ENCODE results near the gene DHCR7. TPM values are rescaled to one million over a fixed set of nuclear protein-coding genes. Genes with fewer than 3 reads are reported as not detected.

The DHCR7 gene
- total RNA-seq: 10 to 100 TPM; 12.5 to 18.1 (median 15.9) TPM
- total RNA-seq (2013): 8.6 TPM

- DNase-seq (peak; percentile 94 to 96), ATAC-seq (peak; percentile 79 to 87 (median 83))
- Histone ChIP-seq H3K9me3 (ENCODE audit: control insufficient read depth, insufficient read depth, low read length) (no peaks in the 10 kb centered on the region), H3K27ac (ENCODE audit: low read length) (peak within 1 kb of the TSS; percentile 77), H3K4me3 (ENCODE audit: low read length) (peak within 1 kb of the TSS; percentile 94), H3K4me1 (ENCODE audit: control insufficient read depth, insufficient read depth, low read length) (peaks cover 35% of the 10 kb centered on the region), H3K27me3 (ENCODE audit: control insufficient read depth, insufficient read depth, low read length) (no peaks in the 10 kb centered on the region), H3K36me3 (ENCODE audit: control insufficient read depth, insufficient read depth, low read length) (no peaks in the 10 kb centered on the region)
- Mint-ChIP-seq H3K27ac (peak within 1 kb of the TSS; percentile 75 to 90), H3K9me3 (peaks cover 0 to 4% of the 10 kb centered on the region in 2 donors), H3K27me3 (ENCODE audit: low read depth in 2 of 2) (no peaks in the 10 kb centered on the region), H3K36me3 (peaks cover 9% of the 10 kb centered on the region), H3K4me3 (peak within 1 kb of the TSS; percentile 87), H3K4me1 (peaks cover 30 to 50% of the 10 kb centered on the region in 2 donors)
- WGBS (ENCODE audit: insufficient coverage): under 1% methylated on average over 78 of the region's 78 CpGs
- intact Hi-C loops (cut with micrococcal nuclease): loop anchor here (10.0 kb wide), 1 partner anchor 336 kb away; no protein-coding TSS in a partner anchor
- TF ChIP-seq CTCF (IDR thresholded peaks at IDR 0.05): no peak
These were observed at the start of gene DHCR7 for GRCh38 chr11:71448257-71449171. TSS of gene DHCR7 (minus strand) at chr11:71448393. CDS start at chr11:71444952, 3,441 bp downstream.

- H3K36me3 ChIP-seq (ENCODE audit: control insufficient read depth, insufficient read depth, low read length): peaks cover 68% of the 10 kb centered on the region
- WGBS (ENCODE audit: insufficient coverage): 96% methylated on average over 13 of the region's 13 CpGs
- H3K9me3 Mint-ChIP-seq: no peaks in the 10 kb centered on the region
These were observed 48.2 kb upstream of the DHCR7 start for GRCh38 chr11:71496421-71496820.

GRCh38 chr11:71495286-71496230 is 47.4 kb upstream of the DHCR7 start:
- ATAC-seq: no peak
- Histone ChIP-seq H3K9me3 (ENCODE audit: control insufficient read depth, insufficient read depth, low read length) (no peaks in the 10 kb centered on the region), H3K27ac (ENCODE audit: low read length) (no peak overlapping the region), H3K4me1 (ENCODE audit: control insufficient read depth, insufficient read depth, low read length) (no peaks in the 10 kb centered on the region), H3K27me3 (ENCODE audit: control insufficient read depth, insufficient read depth, low read length) (no peaks in the 10 kb centered on the region), H3K4me3 (ENCODE audit: low read length) (no peak overlapping the region), H3K36me3 (ENCODE audit: control insufficient read depth, insufficient read depth, low read length) (peaks cover 67% of the 10 kb centered on the region)
- no peaks in the 10 kb centered on the region for H3K9me3 Mint-ChIP-seq
- peaks cover 14% of the 10 kb centered on the region for H3K36me3 Mint-ChIP-seq
- intact Hi-C loops (cut with micrococcal nuclease): no loop called here
- no peak for DNase-seq
- H3K27me3 Mint-ChIP-seq (ENCODE audit: low read depth in 2 of 2): no peaks in the 10 kb centered on the region
- H3K4me3 Mint-ChIP-seq: no peak overlapping the region
- peak overlapping the region in 1 of 2 donors; percentile 6 for H3K27ac Mint-ChIP-seq
- H3K4me1 Mint-ChIP-seq: no peaks in the 10 kb centered on the region
- WGBS (ENCODE audit: insufficient coverage): 88% methylated on average over 20 of the region's 20 CpGs
- TF ChIP-seq CTCF (IDR thresholded peaks at IDR 0.05): no peak

More at GRCh38 chr11:71496421-71496820, 48.2 kb upstream of the DHCR7 start:
- Histone ChIP-seq H3K9me3 (ENCODE audit: control insufficient read depth, insufficient read depth, low read length) (no peaks in the 10 kb centered on the region), H3K4me3 (ENCODE audit: low read length) (no peak overlapping the region), H3K4me1 (ENCODE audit: control insufficient read depth, insufficient read depth, low read length) (no peaks in the 10 kb centered on the region), H3K27me3 (ENCODE audit: control insufficient read depth, insufficient read depth, low read length) (no peaks in the 10 kb centered on the region), H3K27ac (ENCODE audit: low read length) (no peak overlapping the region)
- no peaks in the 10 kb centered on the region for H3K4me1 Mint-ChIP-seq
- no peak overlapping the region for H3K27ac Mint-ChIP-seq
- TF ChIP-seq CTCF (IDR thresholded peaks at IDR 0.05): no peak
- ATAC-seq (no peak), DNase-seq (no peak)
- no peaks in the 10 kb centered on the region for H3K27me3 Mint-ChIP-seq (ENCODE audit: low read depth in 2 of 2)
- intact Hi-C loops (cut with micrococcal nuclease): no loop called here
- H3K4me3 Mint-ChIP-seq: no peak overlapping the region
- H3K36me3 Mint-ChIP-seq: peaks cover 14% of the 10 kb centered on the region
